HG02678 (cell line): ENCODE results near the gene HSD17B1.

Source experiments
- ATAC-seq: cut with Tn5 transposase; IDR thresholded peaks from one replicate; pipeline ENCODE4 v1.9.1; 2021; ENCODE audit warnings: mild to moderate bottlenecking, moderate library complexity; ENCODE audit not compliant: unreplicated experiment

Gene HSD17B1

DNA sequence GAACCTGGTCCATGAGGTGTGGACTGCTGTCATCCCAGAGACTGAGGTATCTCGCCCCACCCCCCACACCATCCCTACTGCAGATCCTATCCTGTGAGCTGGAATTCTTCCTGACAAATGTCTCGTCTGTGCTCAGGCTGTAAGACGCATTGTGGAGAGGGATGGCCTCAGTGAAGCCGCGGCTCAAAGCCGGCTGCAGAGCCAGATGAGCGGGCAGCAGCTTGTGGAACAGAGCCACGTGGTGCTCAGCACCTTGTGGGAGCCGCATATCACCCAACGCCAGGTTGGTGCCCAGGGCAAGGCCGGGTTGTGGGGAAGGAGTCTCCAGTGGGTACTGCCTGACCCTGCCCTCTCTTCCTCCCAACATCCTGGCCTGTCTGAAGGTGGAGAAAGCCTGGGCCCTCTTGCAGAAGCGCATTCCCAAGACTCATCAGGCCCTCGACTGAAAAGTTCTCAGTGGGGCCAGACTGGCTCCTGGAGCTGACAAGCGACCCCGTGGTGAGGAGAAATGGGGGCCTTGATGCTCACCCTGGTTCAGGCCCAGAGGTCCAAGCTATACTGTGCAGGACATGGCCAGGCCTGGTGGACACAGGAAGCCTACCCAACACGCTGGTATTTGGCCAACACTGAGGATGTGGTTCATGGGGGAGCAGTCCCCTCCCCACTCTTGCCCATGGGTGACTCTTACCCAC lies 12.9 kb downstream of the HSD17B1 start:
- ATAC-seq, result no peak

GRCh38 chr17:42566215-42566882 lies 13.6 kb downstream of the HSD17B1 start:
- no peak for ATAC-seq

DNA sequence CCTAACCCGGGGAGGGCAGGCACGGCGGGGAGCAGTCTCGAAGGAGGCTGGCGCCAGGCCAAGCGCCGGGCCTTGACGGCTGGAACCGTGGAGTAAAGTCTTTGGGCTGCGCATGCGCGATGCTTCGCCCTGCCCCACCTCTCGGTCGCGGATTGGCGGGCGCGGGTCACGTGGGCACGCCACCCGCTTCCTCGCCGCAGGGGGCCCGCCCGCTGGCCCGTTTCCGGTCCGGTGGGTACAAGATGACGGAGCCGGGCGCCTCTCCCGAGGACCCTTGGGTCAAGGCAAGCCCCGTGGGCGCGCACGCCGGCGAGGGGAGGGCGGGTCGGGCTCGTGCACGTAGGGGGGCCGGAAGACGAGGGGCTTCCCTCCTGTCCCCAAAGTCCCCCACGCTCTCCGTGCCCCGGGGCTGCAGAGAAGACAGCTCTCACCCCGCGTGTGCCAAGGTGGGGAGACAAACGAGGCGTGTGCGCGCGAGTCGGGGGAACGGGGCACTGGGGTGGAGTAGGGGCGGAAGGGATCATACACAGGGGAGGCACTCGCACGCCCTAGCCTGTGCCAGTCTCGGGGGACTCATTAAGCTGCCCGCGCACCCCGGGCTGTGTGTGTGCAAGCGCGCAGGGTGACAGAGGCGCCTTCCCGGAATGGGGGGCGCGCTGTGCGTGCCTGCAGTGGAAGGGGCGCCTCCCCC lies 14.3 kb downstream of the HSD17B1 start, which contains the start of gene MLX:
Gene MLX, plus strand, starts transcription at position 218 of the 691 bp plus-strand sequence. Its CDS starts 25 bp downstream, at position 243.
- ATAC-seq, result peak; percentile 71

GRCh38 chr17:42568341-42569111 lies 15.8 kb downstream of the HSD17B1 start:
- no peak for ATAC-seq

DNA sequence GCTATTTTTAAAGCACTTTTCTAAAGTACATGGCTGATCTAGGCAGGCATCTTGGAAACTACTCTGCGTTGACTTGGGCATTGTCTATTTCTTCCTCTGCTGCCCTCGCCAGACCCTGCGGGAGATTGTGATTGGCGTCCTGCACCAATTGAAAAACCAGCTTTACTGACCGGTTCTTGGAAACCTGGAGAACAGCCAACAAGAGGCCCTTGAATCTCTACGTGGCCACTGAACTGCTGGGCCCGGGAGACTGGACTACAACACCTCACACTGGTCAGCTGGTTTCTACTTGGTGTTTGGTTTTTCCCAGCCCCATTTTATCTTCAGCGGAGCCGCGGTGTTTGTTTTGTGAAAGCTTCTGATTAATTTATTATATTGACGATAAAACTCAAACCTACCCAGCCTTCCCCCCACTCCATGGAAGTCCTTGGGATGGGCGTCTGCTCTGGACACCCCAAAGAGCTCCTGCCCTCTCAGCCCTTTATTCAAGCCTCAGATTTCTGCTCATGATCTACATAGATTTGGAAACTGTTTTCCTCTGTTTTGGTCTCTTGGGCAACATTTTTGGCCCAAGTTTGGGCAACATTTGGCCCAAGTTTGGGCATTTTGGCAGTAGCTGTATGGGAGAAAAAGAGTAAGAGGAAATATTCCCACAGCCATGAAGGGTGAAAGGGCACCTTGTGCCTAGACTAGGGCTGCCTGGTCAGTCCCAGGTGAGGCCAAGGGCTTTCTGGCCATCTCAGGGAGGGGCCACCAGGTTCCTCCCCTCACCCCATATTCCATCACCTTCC lies 18.9 kb downstream of the HSD17B1 start:
- ATAC-seq, result no peak

- no peak for ATAC-seq
Observed at GRCh38 chr17:42573095-42573494, 20.4 kb downstream of the HSD17B1 start.

- ATAC-seq, result no peak
Observed at GRCh38 chr17:42574463-42574862, 21.7 kb downstream of the HSD17B1 start.

DNA sequence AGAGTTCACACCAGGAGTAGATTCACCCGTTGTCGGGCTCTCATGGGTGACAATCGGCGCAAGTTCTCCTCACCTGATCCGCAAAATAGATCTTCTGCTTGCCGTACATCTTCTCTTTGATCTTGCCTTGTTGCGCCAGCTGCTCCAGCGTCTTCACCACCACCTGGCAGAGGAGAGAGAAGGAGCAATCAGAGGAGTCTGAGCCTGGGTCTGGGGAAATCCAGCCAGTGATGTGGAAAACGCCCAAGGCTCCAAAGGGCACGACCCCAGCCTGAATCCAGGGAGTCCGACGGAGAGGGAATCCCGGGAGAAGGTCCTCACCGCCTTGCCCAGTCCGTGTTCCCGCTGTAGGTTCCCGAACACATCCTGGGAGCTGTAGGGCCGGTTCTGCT lies 24.4 kb downstream of the HSD17B1 start:
- ATAC-seq, result no peak

GRCh38 chr17:42577532-42578281 lies 25.0 kb downstream of the HSD17B1 start, which contains the start of gene PSMC3IP:
TSS of gene PSMC3IP (minus strand) at chr17:42577729. CDS start at chr17:42577686, 43 bp downstream.
- ATAC-seq, result peak; percentile 72

DNA sequence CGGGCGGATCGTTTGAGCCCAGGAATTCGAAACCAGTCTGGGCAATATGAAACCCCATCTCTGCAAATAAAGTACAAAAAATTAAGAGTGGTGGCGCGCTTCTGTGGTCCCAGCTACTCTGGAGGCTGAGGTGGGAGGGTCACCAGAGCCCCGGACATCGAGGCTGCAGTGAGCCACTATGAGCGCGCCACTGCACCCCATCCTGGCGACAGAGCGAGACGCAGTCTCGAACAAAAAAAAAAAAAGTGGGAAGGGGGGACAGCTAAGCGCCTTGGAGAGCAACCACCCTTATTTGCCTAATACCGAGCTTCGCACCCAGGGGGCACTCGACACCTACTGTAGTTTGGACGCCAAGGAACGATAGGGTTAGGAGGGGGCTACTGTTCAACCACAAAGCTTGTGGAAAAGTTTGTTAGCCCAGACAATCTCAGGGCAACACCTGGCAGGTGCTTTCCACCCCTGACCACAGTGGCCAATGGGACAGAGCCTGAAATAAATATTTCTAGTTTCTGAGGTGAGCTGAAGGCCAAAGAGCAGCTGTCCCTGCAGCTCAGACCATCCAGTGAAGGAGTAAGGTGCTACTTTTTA lies 25.7 kb downstream of the HSD17B1 start:
- ATAC-seq, result peak; percentile 65

DNA sequence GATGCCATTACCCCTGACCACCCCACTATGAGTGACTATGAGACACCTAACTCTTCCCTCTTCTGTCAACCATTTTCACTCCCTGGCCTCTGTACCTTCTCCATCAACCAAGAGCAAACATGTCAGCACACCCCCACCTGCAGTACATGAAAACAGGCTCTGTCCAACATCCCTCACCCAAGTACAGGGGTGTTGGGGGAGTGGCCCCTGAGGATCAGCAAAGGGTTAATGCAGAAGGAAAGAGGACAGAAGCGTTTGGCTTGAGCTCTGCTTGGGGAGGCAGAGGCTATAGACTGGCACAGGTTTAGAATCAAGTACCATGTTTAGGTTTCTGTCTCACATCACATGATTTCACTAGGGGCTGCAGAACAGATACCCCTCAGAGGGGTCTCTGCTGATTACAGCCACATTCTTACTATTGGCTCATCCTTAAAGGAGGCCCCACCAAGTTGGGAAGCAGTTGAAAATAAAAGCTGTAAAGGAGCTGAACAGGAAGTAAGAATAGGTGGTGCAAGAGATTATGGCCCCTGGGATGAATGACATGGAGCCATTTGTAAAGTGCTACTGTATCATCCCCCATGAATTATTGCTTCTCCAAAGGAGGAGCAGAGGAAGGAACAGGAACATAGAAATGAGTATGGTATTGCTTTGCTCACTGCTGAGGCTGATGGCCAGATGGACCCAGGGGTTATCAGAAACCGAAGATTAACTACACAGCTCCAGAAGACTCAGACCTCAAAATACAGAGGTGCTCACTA lies 27.2 kb downstream of the HSD17B1 start:
- no peak for ATAC-seq

DNA sequence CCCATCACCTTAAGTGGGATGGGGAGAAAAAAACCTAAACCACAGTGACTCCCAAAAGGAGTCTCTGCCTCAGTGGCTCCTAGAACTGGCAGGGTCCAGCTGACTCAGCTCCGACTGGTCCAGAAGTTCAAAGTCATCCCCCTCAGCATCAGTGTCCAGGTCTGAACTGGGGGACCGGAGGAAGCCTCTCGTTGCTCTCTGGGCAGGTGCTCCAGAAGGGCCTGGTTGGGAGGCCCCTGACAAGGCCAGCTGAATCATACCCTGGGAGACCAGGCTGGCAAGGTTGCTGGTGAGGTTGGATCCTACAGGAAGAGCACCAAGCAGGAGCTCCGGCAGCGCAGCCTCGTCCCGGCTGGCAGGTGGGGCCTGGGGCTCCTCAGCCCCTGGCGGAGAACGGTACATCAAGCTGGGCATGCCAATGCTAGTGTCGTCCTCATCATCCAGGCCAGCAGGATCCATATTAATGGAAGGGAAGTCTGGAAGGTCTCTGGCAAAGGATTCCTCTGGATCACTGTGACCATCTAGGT lies 29.1 kb downstream of the HSD17B1 start:
- no peak for ATAC-seq

DNA sequence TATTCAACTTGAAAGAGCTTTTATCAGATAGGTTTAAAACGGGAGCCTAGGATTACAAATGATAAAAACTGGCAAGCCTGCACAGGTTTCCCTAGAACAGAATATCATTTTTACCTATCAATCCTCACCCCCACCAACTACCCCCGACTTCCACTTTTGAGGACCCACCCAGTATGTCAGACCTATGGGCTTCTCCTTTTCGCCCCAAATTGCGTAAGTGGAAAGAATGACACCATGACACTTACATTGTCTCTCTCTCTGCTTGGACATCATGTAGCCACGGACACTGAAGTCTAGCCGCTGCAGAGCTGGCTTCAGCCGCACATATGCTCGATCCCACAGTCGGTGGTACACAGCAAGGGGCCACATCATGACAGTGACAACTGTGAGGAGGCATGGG lies 32.2 kb downstream of the HSD17B1 start:
- no peak for ATAC-seq

GRCh38 chr17:42585353-42585752 lies 32.6 kb downstream of the HSD17B1 start:
- no peak for ATAC-seq

DNA sequence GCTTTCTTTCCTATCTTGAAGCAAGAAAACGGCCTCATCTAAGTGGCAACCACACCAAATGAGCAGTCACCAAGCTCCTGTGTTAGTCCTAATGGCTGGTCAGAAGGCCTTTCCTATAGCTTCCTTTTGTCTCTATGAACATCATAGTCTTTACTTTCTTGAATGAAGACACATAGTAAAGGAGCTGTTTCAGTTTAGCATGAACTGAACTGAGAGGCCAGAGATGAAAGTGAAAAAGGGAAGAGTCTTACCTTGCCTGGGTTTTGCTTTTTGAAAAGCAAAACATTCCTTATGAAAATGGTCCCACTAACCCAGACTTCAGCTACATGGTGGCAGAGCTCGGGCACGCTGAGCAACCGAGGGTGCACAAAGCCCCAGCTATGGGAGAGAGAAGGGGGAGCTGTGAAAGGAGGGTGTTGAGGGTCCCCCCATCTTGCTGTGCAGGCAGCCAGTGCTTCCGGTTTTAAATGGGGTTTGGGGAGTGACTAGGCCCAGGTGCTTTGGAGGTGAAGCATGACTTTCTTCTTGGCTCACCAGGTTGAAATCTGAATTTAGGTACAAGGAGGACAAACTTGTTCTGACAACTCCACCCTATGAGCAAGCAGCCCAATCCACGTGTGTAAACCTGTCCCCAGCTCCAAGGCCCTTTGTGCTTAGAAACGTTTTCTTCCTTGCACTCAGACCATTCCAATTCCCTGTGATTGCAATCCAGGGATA lies 33.9 kb downstream of the HSD17B1 start:
- peak; percentile 52 for ATAC-seq

DNA sequence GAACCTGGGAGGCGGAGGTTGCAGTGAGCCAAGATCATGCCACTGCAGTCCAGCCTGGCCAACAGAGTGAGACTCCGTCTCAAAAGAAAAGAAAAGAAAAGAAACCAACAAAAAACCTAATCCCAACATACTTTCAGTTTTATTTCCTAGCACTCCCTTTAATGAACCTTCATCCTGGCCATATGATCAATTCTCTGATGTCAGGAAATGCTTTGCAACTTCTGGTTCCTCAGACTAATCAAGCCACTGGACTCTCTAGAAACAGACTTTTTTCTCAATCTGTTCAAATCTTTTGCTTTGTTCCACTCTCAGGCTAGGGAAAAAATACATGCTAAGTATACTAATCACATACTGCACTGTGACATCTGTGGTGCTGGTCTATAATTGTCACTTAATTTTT lies 38.2 kb downstream of the HSD17B1 start:
- no peak for ATAC-seq

DNA sequence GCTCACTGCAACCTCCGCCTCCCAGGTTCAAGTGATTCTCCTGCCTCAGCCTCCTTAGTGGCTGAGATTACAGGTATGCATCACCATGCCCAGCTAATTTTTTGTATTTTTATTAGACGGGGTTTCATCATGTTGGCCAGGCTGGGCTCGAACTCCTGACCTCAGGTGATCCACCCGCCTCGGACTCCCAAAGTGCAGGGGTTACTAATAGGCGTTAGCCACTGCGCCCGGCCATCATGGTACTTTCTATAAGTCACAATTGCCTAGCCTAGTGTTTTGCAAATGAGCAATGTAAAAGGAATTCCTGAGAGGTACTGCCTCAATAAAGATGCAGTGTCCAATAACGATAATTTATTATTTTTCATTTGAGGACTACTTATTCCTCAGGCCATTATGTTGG lies 38.7 kb downstream of the HSD17B1 start:
- ATAC-seq, result no peak

GRCh38 chr17:42596386-42596785 lies 43.7 kb downstream of the HSD17B1 start:
- ATAC-seq, result no peak
